ENCODE data around the gene EBF3.

GRCh38 chr10:129880191-129880870 is 83.7 kb downstream of the EBF3 start:
- TF ChIP-seq CTCF (IDR thresholded peaks at IDR 0.05; ENCODE audit: poor library complexity), result no peak
- no peak for TF ChIP-seq EZH2phosphoT487 (IDR thresholded peaks at IDR 0.05; ENCODE audit: low read depth, severe bottlenecking, unreplicated experiment)
- no peak for TF ChIP-seq EZH2 (IDR thresholded peaks at IDR 0.05; ENCODE audit: borderline replicate concordance)
